CD4-positive, alpha-beta T cell treated with Interleukin-6 for 4 hours (primary cell): ENCODE data around the gene SHROOM3.
"Not testable (repeated sequence)": the region's sequence is repeated elsewhere in the genome, so short reads cannot be mapped to it uniquely, and the experiment has no call there.

Experiments used
- DNase-seq: peaks from one replicate; pipeline ENCODE4 v3.0.0-alpha.2; 2020; ENCODE audit warnings: mixed read lengths

The SHROOM3 gene

GRCh38 chr4:76447393-76447851 lies 12.4 kb downstream of the SHROOM3 start:
- no peak for DNase-seq

DNA sequence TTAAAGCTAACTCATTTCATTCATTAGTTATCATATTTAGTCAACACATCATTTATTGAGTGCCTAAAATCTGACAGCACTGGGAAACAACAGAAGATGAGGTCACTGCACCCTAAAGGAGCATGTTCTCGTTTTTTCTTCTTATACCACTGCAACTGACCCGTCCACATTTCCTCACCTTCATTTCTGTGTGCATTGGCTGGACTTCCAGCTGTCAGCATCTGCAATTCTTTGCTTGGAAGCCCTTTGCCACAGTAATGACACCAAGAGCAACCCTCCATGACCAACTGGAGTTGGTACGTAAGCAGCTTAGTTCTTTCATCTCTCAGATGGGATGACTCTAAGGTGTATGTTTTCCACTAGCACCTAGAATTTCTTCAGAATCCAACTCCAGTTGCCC lies 13.2 kb downstream of the SHROOM3 start:
- DNase-seq, result no peak

DNA sequence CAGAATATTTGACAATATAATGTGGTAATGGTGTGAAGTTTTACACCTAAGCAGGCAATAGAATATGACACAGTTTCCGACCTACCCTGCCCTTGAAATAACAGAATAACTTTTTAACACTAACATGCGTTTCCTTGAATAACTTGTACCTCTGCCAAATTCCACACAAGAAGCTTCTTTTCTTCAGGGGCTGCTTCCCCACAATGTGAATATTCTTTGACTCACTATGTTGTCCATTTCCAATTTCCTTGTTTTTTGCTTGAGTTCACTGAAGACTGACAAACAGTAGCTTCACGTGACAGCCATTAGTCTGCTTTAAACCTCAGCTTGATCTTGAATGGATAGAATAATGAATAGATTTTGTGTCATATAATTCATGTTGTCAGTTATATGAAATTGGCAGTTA lies 14.3 kb downstream of the SHROOM3 start:
- no peak for DNase-seq

DNA sequence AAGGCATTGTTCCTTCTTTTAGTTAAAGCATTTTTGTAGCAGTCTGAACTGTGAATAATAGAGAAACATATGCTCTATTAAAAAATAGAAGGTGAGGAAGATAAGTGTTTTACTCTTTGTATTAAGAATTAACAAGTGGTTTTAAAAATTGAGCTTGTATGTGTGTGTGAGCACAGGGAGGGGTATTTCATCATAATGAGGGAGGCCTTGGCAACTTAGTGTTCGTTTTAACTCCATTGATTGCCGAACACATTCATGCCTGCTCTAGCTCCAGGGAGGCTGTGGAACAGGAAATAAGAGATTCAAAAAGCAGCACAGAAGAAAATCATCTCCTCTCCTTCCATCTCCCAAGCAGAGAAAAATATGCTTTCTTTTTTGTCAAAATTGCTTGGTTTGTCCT lies 14.8 kb downstream of the SHROOM3 start:
- DNase-seq, result no peak

GRCh38 chr4:76453232-76453631 lies 18.2 kb downstream of the SHROOM3 start:
- no peak for DNase-seq

DNA sequence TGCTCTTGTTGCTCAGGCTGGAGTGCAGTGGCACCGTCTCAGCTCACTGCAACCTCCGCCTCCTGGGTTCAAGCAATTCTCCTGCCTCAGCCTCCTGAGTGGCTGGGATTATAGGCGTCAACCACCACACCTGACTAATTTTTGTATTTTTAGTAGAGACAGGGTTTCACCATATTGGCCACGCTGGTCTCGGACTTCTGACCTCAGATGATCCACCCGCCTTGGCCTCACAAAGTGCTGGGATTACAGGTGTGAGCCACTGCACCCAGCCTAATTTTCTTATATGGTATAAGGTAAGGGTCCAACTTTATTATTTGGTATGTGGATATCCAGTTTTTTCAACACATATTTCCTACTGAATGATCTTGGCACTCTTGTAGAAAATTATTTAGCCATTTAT lies 19.0 kb downstream of the SHROOM3 start:
- DNase-seq, result not testable (repeated sequence)

DNA sequence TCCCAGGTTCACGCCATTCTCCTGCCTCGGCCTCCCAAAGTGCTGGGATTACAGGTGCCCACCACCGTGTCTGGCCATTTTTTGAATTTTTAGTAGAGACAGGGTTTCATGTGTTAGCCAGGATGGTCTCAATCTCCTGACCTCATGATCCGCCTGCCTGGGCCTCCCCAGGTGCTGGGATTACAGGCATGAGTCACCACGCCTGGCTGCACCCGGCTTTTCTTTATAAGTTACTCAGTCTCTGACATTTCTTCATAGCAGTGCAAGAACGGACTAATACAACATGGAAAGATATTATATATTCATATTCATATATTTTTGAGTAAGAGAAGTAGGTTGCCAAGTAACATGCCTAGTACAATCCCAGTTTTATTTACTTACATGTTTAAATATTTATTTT lies 22.9 kb downstream of the SHROOM3 start:
- no peak for DNase-seq

DNA sequence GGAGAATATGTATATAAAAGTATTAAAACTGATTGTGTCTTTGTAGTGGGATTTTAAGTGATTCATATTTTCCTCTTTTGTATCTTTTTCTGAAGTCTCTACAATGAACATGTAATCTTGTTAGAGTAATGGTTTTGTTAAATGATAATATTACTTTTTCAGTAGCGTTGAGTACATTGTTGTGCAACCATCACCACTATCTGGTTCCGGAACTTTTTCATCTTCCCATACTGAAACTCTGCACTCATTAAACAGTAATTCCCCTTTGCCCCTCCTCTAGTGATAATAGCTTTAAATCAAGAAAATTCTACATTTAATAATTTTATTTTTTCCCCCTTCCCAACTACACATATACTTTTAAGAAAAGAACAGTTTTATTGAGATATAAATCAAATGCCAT lies 23.3 kb downstream of the SHROOM3 start:
- DNase-seq, result no peak

DNA sequence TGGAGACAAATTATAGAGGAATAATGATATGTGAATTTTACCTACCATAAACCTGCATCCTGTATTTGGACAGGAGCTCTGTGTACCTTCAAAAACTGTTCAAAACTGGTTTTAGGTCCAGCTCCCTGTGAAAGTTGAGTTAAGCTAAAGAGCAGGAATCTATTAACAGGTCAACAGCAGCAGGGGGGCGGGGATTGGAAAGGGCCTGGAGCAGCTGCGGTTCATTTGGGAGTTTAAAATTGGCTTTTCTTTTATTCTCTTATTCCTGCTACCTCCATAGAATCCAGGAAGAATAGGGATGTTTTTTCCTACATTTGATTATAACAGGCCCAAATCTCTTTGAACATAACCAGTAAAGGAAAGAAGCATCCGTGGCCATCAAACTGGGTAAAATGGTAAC lies 23.8 kb downstream of the SHROOM3 start:
- no peak for DNase-seq

- no peak for DNase-seq
Observed at GRCh38 chr4:76459291-76459723, 24.3 kb downstream of the SHROOM3 start.

GRCh38 chr4:76463568-76463967 lies 28.5 kb downstream of the SHROOM3 start:
- no peak for DNase-seq

DNA sequence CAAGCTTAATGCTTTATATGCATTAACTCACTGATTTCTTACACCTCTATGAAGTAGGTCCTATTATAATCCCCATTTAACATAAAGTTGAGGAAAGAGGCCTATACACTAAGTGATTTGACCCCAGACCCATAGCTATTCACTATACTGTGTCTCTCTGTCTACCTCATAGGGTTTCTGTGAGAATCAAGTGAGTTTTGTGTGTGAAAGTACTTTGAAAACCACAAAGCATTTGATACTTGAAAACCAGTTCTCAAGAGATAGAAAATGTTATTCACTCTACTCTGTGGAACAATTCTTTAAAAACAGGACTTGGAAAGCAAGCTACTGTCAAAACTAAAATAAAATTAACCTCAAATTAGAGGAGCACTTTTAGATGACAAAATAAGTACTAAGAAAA lies 35.0 kb downstream of the SHROOM3 start:
- DNase-seq, result no peak

DNA sequence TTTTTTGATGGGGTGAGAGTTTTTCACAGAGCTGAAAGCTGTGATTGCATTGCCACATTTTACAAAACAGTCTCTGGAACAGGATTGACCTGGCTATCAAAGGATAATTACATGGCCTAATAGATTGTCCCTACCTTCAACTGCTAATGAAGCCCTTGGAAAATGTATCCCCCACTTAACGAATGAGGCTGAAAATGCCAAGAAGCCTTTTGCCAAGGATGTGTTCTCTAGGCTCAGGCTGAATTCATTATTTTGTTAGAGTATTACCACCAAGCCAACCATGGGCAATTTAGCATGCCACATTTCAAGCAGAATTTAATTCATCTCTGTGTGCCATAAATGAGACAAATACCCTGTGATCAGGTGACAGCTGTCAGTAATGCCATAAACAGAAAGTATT lies 35.5 kb downstream of the SHROOM3 start:
- no peak for DNase-seq

GRCh38 chr4:76476571-76476970 lies 41.5 kb downstream of the SHROOM3 start:
- no peak for DNase-seq

GRCh38 chr4:76484654-76485053 lies 49.6 kb downstream of the SHROOM3 start:
- no peak for DNase-seq

- DNase-seq, result no peak
Observed at GRCh38 chr4:76485450-76485849, 50.4 kb downstream of the SHROOM3 start.

GRCh38 chr4:76486588-76487276 lies 51.7 kb downstream of the SHROOM3 start:
- no peak for DNase-seq

DNA sequence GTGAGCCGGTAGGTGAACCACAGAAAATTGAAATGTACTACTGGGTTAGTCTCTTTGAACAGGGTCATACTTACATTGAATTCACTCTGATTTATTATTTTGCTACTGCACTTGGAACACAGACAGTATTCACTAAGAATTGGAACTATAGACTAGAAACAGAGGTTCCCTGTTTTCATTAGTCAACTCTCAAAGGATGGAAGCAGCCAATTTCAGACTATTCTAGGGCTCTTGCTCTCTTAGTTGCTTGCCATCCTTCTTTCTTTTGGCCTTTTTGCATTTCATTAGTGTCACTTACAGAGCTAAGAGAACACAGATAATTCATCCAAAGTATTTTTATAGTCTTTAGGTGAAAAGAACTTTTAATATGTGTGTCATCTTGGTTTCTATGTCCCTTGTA lies 52.6 kb downstream of the SHROOM3 start:
- no peak for DNase-seq

- DNase-seq, result no peak
Observed at GRCh38 chr4:76488455-76488854, 53.4 kb downstream of the SHROOM3 start.

DNA sequence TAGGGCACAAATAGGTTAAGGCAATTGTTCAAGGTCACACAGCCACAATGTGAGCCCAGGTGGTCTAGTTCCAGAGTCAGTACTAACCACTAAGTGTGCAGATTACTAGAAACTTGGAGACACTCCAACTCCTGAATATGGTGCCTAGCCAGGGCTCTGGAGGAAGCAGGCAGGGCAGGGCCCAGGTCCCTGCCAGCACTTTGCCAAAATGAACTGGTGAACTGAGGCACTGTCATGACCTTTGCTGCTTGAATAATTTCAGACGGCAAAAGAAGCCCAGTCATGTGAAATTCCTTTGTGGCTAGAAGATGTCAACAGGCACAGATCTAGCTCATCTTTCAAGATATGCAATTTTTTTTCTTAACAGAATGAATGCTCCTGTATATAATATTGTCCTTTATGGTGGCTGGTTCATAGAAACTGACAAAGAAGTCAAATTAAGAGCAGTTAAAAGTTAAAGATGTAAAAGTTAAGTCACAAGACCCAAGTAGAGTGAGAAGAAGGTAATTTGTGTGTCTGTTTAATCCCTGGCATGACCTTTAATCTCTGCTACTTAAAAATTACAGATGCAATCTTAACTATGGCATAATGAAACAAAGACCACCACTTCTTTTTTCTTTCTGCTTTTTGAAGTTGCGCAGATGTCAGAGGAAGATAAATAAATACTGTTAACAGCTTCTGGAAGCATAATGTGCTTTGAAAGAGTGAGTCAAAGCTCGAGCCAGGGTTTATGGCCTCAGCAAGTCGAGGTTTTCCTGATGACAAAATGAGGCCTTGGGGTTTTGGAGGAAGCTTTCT lies 54.1 kb downstream of the SHROOM3 start:
- DNase-seq, result no peak

- no peak for DNase-seq
Observed at GRCh38 chr4:76489686-76490161, 54.7 kb downstream of the SHROOM3 start.

GRCh38 chr4:76492055-76492454 lies 57.0 kb downstream of the SHROOM3 start:
- DNase-seq, result no peak

DNA sequence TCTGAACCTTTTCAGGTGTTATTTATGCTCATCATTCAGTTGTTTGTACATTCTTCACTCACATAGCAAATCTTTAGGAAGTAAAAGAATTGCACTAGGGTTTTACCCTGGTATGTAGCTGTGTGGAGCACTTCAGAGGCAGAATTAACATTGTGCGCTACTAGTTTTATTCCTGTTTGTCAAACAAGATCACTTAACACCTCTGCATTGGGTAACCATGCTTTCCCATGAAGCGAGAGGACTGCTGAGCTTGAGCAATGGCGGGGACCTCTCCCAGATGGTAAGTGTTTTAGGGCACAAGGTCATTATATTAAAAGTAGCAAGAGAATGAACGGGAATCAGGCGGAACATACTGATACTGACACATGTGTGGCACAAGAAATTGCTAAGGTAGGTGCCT lies 59.2 kb downstream of the SHROOM3 start:
- DNase-seq, result no peak

DNA sequence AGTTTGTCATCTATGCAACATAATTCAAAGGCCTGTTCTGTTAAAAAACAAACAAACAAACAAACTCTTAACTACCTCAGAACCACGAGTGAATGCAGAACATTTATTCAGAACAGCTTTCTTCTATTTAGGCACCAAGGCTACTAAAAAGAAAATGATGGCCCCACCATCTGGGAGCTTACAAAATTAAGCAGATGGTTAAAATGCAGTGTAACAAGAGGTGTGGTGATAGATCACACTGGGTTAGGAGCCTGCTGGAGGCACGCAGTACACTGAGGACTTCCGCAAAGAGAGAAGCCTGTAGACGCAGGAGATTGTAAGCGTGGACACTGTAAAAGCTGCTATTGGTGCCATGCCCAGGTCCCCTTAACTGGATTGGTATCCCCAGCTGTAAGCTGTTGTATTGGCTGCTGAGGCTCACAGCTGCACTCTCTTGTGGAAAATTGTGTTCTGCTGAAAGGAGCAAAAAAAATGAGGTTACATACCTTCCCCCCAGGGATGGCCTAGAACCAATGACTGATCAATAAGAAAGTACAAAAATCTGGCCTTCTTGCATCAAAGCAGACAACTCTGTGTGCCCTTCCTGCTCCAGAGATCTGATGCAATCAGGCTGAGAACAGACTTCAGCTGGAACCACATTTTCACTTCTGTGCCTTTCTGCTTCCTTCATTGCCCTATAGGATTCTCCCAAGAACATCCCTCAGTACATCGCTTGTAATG lies 60.0 kb downstream of the SHROOM3 start:
- DNase-seq, result no peak
